ENCODE results near the gene CADPS2.

GRCh38 chr7:122727354-122727753, 158.9 kb downstream of the CADPS2 start:
- TF ChIP-seq MAX (IDR thresholded peaks at IDR 0.05) (no peak), EGR1 (IDR thresholded peaks at IDR 0.05) (no peak), ZBTB7A (IDR thresholded peaks at IDR 0.05; ENCODE audit: low read depth) (no peak)
